Mucosa of stomach (tissue), 1 donor: ENCODE results near the gene ARHGAP42.
"Not testable (repeated sequence)": the region's sequence is repeated elsewhere in the genome, so short reads cannot be mapped to it uniquely, and the experiment has no call there.

Source experiments
- H3K27me3 ChIP-seq: one replicate; pipeline ENCODE4 v1.7.0; 2013; ENCODE audit warnings: mild to moderate bottlenecking, low read length; ENCODE audit not compliant: control insufficient read depth, insufficient read depth
- H3K36me3 ChIP-seq: one replicate; pipeline ENCODE4 v1.7.0; 2013; ENCODE audit warnings: low read length; ENCODE audit not compliant: control insufficient read depth, insufficient read depth
- H3K4me1 ChIP-seq: one replicate; pipeline ENCODE4 v1.7.0; 2013; ENCODE audit warnings: mild to moderate bottlenecking, low read length; ENCODE audit not compliant: control insufficient read depth, insufficient read depth
- H3K4me3 ChIP-seq: one replicate; pipeline ENCODE4 v1.7.0; 2013; ENCODE audit warnings: low read length
- H3K9ac ChIP-seq: one replicate; pipeline ENCODE4 v1.7.0; 2013; ENCODE audit warnings: mild to moderate bottlenecking, low read length, moderate library complexity
- H3K9me3 ChIP-seq: one replicate; pipeline ENCODE4 v1.7.0; 2013; ENCODE audit warnings: mild to moderate bottlenecking, low read length, moderate library complexity; ENCODE audit not compliant: control insufficient read depth
- donor health status: Pancreatic carcinoma.

The ARHGAP42 gene

GRCh38 chr11:100981196-100981824, 294.2 kb downstream of the ARHGAP42 start:
- no peaks in the 10 kb centered on the region for H3K27me3 ChIP-seq
- H3K9me3 ChIP-seq = no peaks in the 10 kb centered on the region
- H3K9ac ChIP-seq = no peak overlapping the region
- no peaks in the 10 kb centered on the region for H3K4me1 ChIP-seq
- no peak overlapping the region for H3K4me3 ChIP-seq
- peaks cover 15% of the 10 kb centered on the region for H3K36me3 ChIP-seq

DNA sequence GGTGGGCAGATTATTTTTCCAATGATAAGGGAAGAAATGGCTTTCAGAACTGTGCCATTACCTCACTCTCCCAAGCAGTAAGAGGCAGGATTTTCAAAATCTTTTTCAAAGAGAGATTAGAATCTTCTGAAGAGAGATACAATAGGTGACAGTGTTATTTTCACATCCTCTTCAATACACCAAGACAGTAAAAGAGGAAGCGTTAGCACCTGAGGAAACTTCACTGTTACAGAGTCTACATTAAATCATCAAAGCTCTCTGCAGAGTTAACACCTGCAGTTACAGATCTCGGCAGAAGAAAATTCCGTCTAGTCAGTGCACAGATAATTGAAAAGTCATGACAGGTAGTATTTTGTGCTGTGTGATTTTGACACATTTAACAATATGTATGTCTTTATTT, 297.6 kb downstream of the ARHGAP42 start:
- H3K4me3 ChIP-seq = no peak overlapping the region
- no peaks in the 10 kb centered on the region for H3K4me1 ChIP-seq
- H3K27me3 ChIP-seq = no peaks in the 10 kb centered on the region

DNA sequence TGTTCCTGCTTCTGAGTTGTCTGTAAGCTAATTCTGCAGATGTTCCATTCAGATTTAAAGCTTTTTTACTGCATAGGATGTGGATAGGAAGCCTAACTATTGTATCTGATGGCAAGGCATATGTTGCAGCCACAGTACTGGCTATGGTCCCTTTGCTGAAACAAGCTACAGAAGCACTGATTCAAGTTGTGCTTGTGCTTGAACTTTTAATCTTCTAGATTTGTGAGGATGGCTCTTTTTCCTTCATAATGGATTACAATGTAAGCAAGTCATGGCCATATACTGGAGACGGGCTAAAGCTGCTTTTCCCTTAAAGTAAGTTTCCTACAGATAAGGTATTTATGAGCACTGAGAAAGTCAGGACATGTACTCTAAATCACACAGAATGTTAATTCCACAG, 303.8 kb downstream of the ARHGAP42 start:
- no peak overlapping the region for H3K4me3 ChIP-seq
- peaks cover 8% of the 10 kb centered on the region for H3K36me3 ChIP-seq
- H3K4me1 ChIP-seq = no peaks in the 10 kb centered on the region
- H3K27me3 ChIP-seq = no peaks in the 10 kb centered on the region
- no peaks in the 10 kb centered on the region for H3K9me3 ChIP-seq
- H3K9ac ChIP-seq = no peak overlapping the region

More for the DNA sequence above, 297.6 kb downstream of the ARHGAP42 start:
- H3K36me3 ChIP-seq = peaks cover 8% of the 10 kb centered on the region
- no peaks in the 10 kb centered on the region for H3K9me3 ChIP-seq
- H3K9ac ChIP-seq = no peak overlapping the region

GRCh38 chr11:100991541-100991940, 304.5 kb downstream of the ARHGAP42 start:
- peaks cover 8% of the 10 kb centered on the region for H3K36me3 ChIP-seq
- H3K4me1 ChIP-seq = no peaks in the 10 kb centered on the region
- H3K27me3 ChIP-seq = no peaks in the 10 kb centered on the region
- no peak overlapping the region for H3K4me3 ChIP-seq
- H3K9me3 ChIP-seq = no peaks in the 10 kb centered on the region
- H3K9ac ChIP-seq = no peak overlapping the region

DNA sequence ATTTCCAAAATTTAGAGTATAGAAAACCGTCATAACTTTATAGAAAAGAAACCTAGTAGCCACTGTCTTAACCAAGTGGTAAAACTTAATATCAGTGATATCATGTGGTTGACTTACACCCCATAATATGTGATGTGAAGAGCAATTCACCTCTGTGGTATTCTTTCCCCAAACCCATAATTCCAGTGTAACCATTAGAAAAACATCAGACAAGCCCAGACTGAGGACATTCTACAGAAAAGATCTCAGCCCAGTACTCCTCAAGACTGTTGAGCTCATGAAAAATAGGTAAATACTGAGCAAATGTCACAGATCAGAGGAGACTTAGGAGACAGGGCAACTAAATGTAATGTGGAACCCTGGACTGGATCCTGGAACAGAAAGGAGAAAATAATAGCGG, 307.9 kb downstream of the ARHGAP42 start:
- Histone ChIP-seq H3K4me1 (no peaks in the 10 kb centered on the region), H3K4me3 (no peak overlapping the region), H3K9ac (no peak overlapping the region), H3K36me3 (peaks cover 8% of the 10 kb centered on the region), H3K27me3 (no peaks in the 10 kb centered on the region), H3K9me3 (no peaks in the 10 kb centered on the region)

DNA sequence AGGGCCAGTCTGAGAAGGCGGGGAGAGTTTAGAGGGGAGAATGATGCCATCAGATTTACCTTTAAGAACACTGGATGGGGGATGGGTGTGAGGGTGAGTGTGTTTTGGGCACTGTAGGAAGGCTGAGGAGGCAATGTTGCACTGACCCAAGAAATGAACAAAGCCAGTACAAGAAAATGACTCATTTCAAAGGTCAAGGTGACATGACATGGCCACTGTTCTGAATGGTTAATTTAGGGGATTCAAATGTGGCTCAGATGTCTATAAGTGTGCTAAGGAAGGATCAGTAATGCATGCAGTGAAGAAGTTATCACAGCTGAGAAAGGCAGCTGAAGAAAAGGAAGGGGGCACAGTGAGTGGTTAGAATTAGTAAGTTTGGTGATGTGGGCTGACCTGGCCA, 312.7 kb downstream of the ARHGAP42 start:
- no peaks in the 10 kb centered on the region for H3K36me3 ChIP-seq
- no peaks in the 10 kb centered on the region for H3K4me1 ChIP-seq
- no peaks in the 10 kb centered on the region for H3K9me3 ChIP-seq
- H3K4me3 ChIP-seq = no peak overlapping the region
- no peak overlapping the region for H3K9ac ChIP-seq
- H3K27me3 ChIP-seq = no peaks in the 10 kb centered on the region

DNA sequence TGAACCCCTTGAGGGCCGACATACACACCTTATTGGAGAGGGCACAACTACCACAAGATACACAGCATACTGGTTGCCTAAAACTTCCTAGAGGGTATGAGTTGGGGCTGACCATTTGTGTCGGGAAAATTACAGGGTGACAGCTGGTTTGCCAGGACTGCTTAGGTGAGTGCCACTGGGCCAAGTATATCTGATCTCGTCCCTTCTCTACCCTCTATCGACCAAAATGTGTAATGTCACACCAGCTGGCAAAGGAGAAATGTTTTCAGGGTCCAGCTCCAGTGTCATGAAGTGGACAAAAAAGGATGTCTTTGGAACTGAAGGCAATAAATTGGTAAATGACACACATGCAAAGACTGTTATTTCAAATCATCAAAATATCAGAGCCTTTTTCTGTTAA, 316.4 kb downstream of the ARHGAP42 start:
- H3K27me3 ChIP-seq = no peaks in the 10 kb centered on the region
- H3K9ac ChIP-seq = no peak overlapping the region
- no peaks in the 10 kb centered on the region for H3K9me3 ChIP-seq
- no peaks in the 10 kb centered on the region for H3K36me3 ChIP-seq
- no peaks in the 10 kb centered on the region for H3K4me1 ChIP-seq
- no peak overlapping the region for H3K4me3 ChIP-seq

- Histone ChIP-seq H3K4me1 (no peaks in the 10 kb centered on the region), H3K27me3 (no peaks in the 10 kb centered on the region), H3K9ac (no peak overlapping the region), H3K4me3 (no peak overlapping the region), H3K9me3 (no peaks in the 10 kb centered on the region), H3K36me3 (no peaks in the 10 kb centered on the region)
Measured at GRCh38 chr11:101008961-101009689, 322.0 kb downstream of the ARHGAP42 start.

DNA sequence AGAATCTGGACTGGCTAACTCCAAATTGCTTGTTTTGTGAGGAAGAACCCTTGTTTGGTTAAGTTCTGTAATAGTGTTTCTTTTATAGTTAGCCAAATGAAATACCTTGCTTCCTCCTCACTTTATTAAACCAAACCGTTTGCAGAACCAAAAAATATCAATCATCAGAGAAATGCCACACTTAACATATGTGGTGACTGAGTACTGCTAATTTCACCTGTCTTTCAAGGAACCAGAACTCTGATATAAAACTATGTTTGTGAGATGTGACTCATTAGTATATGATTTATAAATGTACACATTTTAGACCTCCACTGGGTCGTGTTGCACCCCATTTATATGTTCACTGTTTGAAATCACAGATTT, 322.6 kb downstream of the ARHGAP42 start:
- H3K36me3 ChIP-seq = no peaks in the 10 kb centered on the region
- no peak overlapping the region for H3K4me3 ChIP-seq
- H3K4me1 ChIP-seq = no peaks in the 10 kb centered on the region
- no peaks in the 10 kb centered on the region for H3K27me3 ChIP-seq
- H3K9me3 ChIP-seq = no peaks in the 10 kb centered on the region
- H3K9ac ChIP-seq = no peak overlapping the region

GRCh38 chr11:101010899-101011298, 323.8 kb downstream of the ARHGAP42 start:
- Histone ChIP-seq H3K36me3 (no peaks in the 10 kb centered on the region), H3K9me3 (no peaks in the 10 kb centered on the region), H3K27me3 (no peaks in the 10 kb centered on the region), H3K4me3 (no peak overlapping the region), H3K9ac (no peak overlapping the region), H3K4me1 (no peaks in the 10 kb centered on the region)

DNA sequence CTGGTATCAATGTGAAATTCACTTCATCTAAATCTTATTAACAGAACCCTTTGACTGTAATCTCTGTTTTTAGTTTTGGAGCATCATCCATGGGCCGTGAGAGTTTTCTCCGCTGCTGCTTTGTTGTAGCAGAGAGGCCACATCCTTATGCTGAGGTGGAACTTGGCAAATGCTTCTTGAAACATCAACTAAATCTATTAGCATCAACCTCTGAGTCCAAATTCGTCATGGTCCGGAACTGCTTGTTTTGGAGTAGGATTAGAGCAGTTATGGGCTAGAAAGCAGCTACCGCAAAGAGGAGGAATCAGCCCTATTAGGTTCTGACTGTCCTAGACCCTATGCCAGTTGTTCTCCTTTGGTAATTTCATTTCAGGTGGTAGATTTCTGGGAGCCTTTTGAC, 324.8 kb downstream of the ARHGAP42 start:
- Histone ChIP-seq H3K9ac (no peak overlapping the region), H3K4me1 (no peaks in the 10 kb centered on the region), H3K4me3 (no peak overlapping the region), H3K9me3 (no peaks in the 10 kb centered on the region), H3K36me3 (no peaks in the 10 kb centered on the region), H3K27me3 (no peaks in the 10 kb centered on the region)

- not testable (repeated sequence) for H3K27me3 ChIP-seq, H3K9ac ChIP-seq, H3K36me3 ChIP-seq, H3K4me3 ChIP-seq, H3K4me1 ChIP-seq, H3K9me3 ChIP-seq
Measured at GRCh38 chr11:101013702-101014101, 326.6 kb downstream of the ARHGAP42 start.
